22Rv1 (cell line): Measurements from ENCODE around the gene FGF3.

Experiments
- CTCF ChIP-seq: fragments of 450-650 bp; IDR thresholded peaks from 2 replicates; pipeline ENCODE4 v1.5.1; 2017; ENCODE audit warnings: mild to moderate bottlenecking
- ZFX ChIP-seq: fragments of 450-650 bp; IDR thresholded peaks from 2 replicates; pipeline ENCODE4 v1.6.1; 2017; ENCODE audit warnings: antibody characterized with exemption, borderline replicate concordance

GRCh38 chr11:69842746-69843528 is 23.7 kb upstream of the FGF3 start:
- TF ChIP-seq CTCF (no peak), ZFX (no peak)
